Measurements from ENCODE around the gene EZH1.

- no peak for TF ChIP-seq CTCF (IDR thresholded peaks at IDR 0.05)
- TF ChIP-seq EP300 (IDR thresholded peaks at IDR 0.05): no peak
- no peak for TF ChIP-seq POLR2AphosphoS5 (IDR thresholded peaks at IDR 0.05)
Observed at GRCh38 chr17:42678951-42679491, 65.8 kb downstream of the EZH1 start.

Measured in sigmoid colon (tissue), 4 donors.